ENCODE measurements around the gene GAREM2.

GAREM2 gene

GRCh38 chr2:26174691-26175465 is 2.0 kb downstream of the GAREM2 start:
- H3K27ac ChIP-seq: no peak overlapping the region
- ChIA-PET POLR2A (ENCODE audit: low non-redundant PET) (no interaction called here), CTCF (interaction anchor here (2.2 kb wide), 1 partner anchor 10 kb away, joined by 12 read pairs; no protein-coding TSS in a partner anchor)
- no peak for DNase-seq (ENCODE audit: low spot score)
- TF ChIP-seq CTCF (conservative IDR thresholded peaks at IDR 0.05; ENCODE audit: low read depth): no peak

GRCh38 chr2:26175466-26176278 is 2.8 kb downstream of the GAREM2 start:
- ChIA-PET POLR2A (ENCODE audit: low non-redundant PET) (no interaction called here), CTCF (interaction anchor here (0.7 to 2.2 kb wide), 2 partner anchors 9 to 813 kb away, joined by 5 to 12 read pairs; no protein-coding TSS in a partner anchor)
- no peak overlapping the region for H3K27ac ChIP-seq
- TF ChIP-seq CTCF (conservative IDR thresholded peaks at IDR 0.05; ENCODE audit: low read depth): no peak
- no peak for DNase-seq (ENCODE audit: low spot score)

GRCh38 chr2:26176279-26176615 is 3.4 kb downstream of the GAREM2 start:
- POLR2A ChIA-PET (ENCODE audit: low non-redundant PET): no interaction called here
- no peak for DNase-seq (ENCODE audit: low spot score)
- CTCF ChIA-PET: interaction anchor here (0.7 to 2.2 kb wide), 2 partner anchors 9 to 814 kb away, joined by 5 to 12 read pairs; no protein-coding TSS in a partner anchor
- no peak overlapping the region for H3K27ac ChIP-seq
- no peak for TF ChIP-seq CTCF (conservative IDR thresholded peaks at IDR 0.05; ENCODE audit: low read depth)

GRCh38 chr2:26177122-26177521 is 4.2 kb downstream of the GAREM2 start:
- DNase-seq (ENCODE audit: low spot score): no peak
- no peak for TF ChIP-seq CTCF (conservative IDR thresholded peaks at IDR 0.05; ENCODE audit: low read depth)
- ChIA-PET CTCF (no interaction called here), POLR2A (ENCODE audit: low non-redundant PET) (no interaction called here)
- no peak overlapping the region for H3K27ac ChIP-seq

GRCh38 chr2:26178246-26178645 is 5.4 kb downstream of the GAREM2 start:
- ChIA-PET POLR2A (ENCODE audit: low non-redundant PET) (no interaction called here), CTCF (no interaction called here)
- H3K27ac ChIP-seq: no peak overlapping the region
- DNase-seq (ENCODE audit: low spot score): no peak
- TF ChIP-seq CTCF (conservative IDR thresholded peaks at IDR 0.05; ENCODE audit: low read depth): no peak

- CTCF ChIA-PET: no interaction called here
- no peak for TF ChIP-seq CTCF (conservative IDR thresholded peaks at IDR 0.05; ENCODE audit: low read depth)
- peak overlapping the region; percentile 15; the same call in 1 of the 2 replicates for H3K27ac ChIP-seq
- no peak for DNase-seq (ENCODE audit: low spot score)
- POLR2A ChIA-PET (ENCODE audit: low non-redundant PET): no interaction called here
Measured at GRCh38 chr2:26178746-26179436, 6.0 kb downstream of the GAREM2 start.
